ENCODE measurements around the gene TRPC6.

TRPC6 gene

DNA sequence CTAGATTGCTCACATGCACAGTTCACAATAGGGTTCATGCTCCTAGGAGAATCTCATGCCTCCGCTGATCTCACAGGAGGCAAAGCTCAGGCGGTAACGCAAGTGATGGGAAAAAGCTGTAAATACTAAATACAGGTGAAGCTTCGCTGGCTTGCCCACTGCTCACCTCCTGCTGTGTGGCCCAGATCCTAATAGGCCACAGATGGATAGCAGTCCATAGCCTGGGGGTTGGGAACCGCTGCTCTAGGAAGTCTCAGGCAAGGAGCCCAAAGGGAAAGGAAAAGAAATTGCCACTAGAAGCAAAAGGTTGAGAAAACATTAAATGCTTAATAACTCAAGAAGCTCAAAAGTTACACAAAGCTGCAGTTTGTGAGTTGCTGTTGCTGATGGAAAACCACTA is 3.2 kb upstream of the TRPC6 start:
- DNase-seq (ENCODE audit: low read depth in 1 of 2, low spot score in 1 of 2): no peak
- no peak for TF ChIP-seq GABPA (IDR thresholded peaks at IDR 0.05; ENCODE audit: low read depth)
- no peak for TF ChIP-seq POLR2AphosphoS5 (IDR thresholded peaks at IDR 0.05; ENCODE audit: low read depth)
- TF ChIP-seq, protein P1, sequence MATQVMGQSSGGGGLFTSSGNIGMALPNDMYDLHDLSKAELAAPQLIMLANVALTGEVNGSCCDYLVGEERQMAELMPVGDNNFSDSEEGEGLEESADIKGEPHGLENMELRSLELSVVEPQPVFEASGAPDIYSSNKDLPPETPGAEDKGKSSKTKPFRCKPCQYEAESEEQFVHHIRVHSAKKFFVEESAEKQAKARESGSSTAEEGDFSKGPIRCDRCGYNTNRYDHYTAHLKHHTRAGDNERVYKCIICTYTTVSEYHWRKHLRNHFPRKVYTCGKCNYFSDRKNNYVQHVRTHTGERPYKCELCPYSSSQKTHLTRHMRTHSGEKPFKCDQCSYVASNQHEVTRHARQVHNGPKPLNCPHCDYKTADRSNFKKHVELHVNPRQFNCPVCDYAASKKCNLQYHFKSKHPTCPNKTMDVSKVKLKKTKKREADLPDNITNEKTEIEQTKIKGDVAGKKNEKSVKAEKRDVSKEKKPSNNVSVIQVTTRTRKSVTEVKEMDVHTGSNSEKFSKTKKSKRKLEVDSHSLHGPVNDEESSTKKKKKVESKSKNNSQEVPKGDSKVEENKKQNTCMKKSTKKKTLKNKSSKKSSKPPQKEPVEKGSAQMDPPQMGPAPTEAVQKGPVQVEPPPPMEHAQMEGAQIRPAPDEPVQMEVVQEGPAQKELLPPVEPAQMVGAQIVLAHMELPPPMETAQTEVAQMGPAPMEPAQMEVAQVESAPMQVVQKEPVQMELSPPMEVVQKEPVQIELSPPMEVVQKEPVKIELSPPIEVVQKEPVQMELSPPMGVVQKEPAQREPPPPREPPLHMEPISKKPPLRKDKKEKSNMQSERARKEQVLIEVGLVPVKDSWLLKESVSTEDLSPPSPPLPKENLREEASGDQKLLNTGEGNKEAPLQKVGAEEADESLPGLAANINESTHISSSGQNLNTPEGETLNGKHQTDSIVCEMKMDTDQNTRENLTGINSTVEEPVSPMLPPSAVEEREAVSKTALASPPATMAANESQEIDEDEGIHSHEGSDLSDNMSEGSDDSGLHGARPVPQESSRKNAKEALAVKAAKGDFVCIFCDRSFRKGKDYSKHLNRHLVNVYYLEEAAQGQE (IDR thresholded peaks at IDR 0.05; ENCODE audit: insufficient replicate concordance, low read depth): no peak
- TF ChIP-seq, protein P2, sequence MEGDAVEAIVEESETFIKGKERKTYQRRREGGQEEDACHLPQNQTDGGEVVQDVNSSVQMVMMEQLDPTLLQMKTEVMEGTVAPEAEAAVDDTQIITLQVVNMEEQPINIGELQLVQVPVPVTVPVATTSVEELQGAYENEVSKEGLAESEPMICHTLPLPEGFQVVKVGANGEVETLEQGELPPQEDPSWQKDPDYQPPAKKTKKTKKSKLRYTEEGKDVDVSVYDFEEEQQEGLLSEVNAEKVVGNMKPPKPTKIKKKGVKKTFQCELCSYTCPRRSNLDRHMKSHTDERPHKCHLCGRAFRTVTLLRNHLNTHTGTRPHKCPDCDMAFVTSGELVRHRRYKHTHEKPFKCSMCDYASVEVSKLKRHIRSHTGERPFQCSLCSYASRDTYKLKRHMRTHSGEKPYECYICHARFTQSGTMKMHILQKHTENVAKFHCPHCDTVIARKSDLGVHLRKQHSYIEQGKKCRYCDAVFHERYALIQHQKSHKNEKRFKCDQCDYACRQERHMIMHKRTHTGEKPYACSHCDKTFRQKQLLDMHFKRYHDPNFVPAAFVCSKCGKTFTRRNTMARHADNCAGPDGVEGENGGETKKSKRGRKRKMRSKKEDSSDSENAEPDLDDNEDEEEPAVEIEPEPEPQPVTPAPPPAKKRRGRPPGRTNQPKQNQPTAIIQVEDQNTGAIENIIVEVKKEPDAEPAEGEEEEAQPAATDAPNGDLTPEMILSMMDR (IDR thresholded peaks at IDR 0.05; ENCODE audit: insufficient read depth, low read length): no peak
- TF ChIP-seq SPI1 (IDR thresholded peaks at IDR 0.05; ENCODE audit: borderline replicate concordance, low read depth): no peak

DNA sequence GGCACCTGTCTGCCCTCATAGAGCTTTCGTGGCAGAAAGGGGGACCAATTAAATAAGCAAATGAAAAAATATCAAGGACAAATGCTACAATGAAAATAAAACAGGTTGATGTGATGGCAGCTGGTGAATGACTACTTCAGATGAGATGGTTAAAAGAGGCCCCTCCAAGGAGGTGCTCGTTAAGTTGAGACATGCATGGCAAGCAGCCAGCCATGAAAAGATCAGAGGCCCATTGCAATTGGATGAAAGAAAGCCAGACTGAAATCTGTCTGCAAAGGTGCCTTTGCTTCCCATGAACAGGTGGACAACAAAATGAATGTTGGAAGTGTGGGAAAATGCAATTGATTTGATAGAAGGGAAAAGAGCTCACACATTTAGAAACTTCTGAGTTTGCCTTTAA is 848 bp upstream of the TRPC6 start:
- Histone ChIP-seq H3K27ac (replicated peaks) (no peak overlapping the region), H3K27me3 (ENCODE audit: insufficient read depth, poor library complexity, severe bottlenecking) (peaks cover 4% of the 10 kb centered on the region), H3K4me3 (replicated peaks; ENCODE audit: insufficient read depth, low read length) (no peak overlapping the region)
- DNase-seq (ENCODE audit: low read depth in 1 of 2, low spot score in 1 of 2): no peak
- TF ChIP-seq SPI1 (IDR thresholded peaks at IDR 0.05; ENCODE audit: borderline replicate concordance, low read depth) (no peak), GABPA (IDR thresholded peaks at IDR 0.05; ENCODE audit: low read depth) (no peak)

More for the DNA sequence above, 3.2 kb upstream of the TRPC6 start:
- Histone ChIP-seq H3K27me3 (ENCODE audit: insufficient read depth, poor library complexity, severe bottlenecking) (peaks cover 2% of the 10 kb centered on the region), H3K4me3 (replicated peaks; ENCODE audit: insufficient read depth, low read length) (no peak overlapping the region), H3K27ac (replicated peaks) (no peak overlapping the region)

DNA sequence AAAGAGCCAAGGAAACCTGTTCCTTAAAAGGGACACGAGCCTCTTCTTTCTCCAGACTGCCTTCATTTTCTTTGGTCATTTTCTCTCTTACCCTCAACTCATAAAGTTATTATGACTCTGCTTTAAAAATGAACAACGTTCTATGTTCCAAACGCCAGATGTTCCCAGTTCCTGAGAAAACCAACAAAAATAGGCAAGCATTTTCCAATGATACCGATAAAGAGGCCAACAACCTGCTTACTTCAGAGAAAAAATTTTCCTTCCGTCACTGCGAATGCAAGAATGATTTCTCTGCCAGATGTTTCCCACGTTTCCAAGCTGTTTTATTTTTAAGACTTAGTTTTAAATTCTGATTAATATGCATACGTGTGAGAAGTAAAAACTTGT is 315 bp upstream of the TRPC6 start:
- Histone ChIP-seq H3K27me3 (ENCODE audit: insufficient read depth, poor library complexity, severe bottlenecking) (peaks cover 4% of the 10 kb centered on the region), H3K4me3 (replicated peaks; ENCODE audit: insufficient read depth, low read length) (no peak overlapping the region), H3K27ac (replicated peaks) (no peak overlapping the region)
- no peak for TF ChIP-seq GABPA (IDR thresholded peaks at IDR 0.05; ENCODE audit: low read depth)
- no peak for DNase-seq (ENCODE audit: low read depth in 1 of 2, low spot score in 1 of 2)

DNA sequence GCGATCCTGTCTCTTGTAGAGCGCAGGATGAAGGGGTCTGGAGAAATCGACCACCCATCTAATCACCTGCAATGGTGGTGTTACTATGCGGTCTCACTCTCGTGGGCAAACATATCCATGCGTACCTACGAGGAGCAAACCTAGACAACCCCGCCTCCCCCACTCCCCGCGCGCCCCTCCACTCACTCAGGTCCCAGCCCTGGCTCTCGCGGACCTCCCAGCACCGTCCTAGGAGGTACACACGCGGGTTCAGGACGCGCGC is 887 bp downstream of the TRPC6 start:
- H3K27ac ChIP-seq (replicated peaks): no peak overlapping the region
- TF ChIP-seq GABPA (IDR thresholded peaks at IDR 0.05; ENCODE audit: low read depth) (no peak), POLR2AphosphoS5 (IDR thresholded peaks at IDR 0.05; ENCODE audit: low read depth) (no peak), SPI1 (IDR thresholded peaks at IDR 0.05; ENCODE audit: borderline replicate concordance, low read depth) (no peak)
- TF ChIP-seq, protein P1 (IDR thresholded peaks at IDR 0.05; ENCODE audit: insufficient replicate concordance, low read depth): no peak
- TF ChIP-seq, protein P2 (IDR thresholded peaks at IDR 0.05; ENCODE audit: insufficient read depth, low read length): no peak

DNA sequence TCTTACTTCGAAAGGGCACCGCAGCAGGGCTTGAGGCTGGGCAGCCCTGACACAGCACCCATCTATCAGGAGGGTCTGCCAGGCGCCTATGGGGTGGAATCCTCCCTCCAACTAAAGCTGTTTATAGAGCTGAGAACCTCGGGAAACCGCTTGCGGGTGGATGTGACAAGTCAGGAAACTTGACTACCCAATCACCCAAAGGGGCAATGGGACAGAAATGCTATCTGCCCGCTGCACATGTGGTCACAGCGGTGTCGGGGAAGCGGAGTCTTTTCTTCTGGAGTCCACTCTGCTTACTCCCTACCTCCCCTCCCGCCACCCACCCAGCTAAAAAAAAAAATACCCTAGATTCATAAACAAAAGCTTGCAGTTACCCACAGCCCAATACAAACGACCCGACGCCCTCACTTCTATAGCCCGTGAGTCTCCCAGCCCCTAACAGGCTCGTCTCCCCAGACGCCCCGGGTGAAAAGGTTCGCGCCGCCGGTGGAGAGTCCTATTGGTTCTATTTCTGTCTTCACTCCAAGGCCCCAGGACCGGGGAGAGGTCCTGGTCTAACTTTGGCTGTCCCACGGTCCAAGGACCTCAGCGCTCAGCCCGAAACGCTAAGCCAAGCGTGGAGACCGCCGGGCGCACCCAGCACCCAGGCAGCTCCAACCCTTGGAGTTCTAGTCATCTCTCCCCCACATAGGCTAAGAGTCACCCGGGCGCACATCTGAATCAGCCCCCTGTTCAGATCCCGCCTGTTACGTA is 1.4 kb downstream of the TRPC6 start:
- H3K27me3 ChIP-seq (ENCODE audit: insufficient read depth, poor library complexity, severe bottlenecking): peaks cover 4% of the 10 kb centered on the region
- DNase-seq (ENCODE audit: low read depth in 1 of 2, low spot score in 1 of 2): no peak
- H3K27ac ChIP-seq (replicated peaks): no peak overlapping the region
- no peak overlapping the region for H3K4me3 ChIP-seq (replicated peaks; ENCODE audit: insufficient read depth, low read length)
- TF ChIP-seq, protein P2 (IDR thresholded peaks at IDR 0.05; ENCODE audit: insufficient read depth, low read length): no peak

More for the DNA sequence above, 887 bp downstream of the TRPC6 start:
- H3K4me3 ChIP-seq (replicated peaks; ENCODE audit: insufficient read depth, low read length): no peak overlapping the region
- no peak for DNase-seq (ENCODE audit: low read depth in 1 of 2, low spot score in 1 of 2)
- H3K27me3 ChIP-seq (ENCODE audit: insufficient read depth, poor library complexity, severe bottlenecking): peaks cover 4% of the 10 kb centered on the region

All from HL-60 (cell line).